SHP77 (cell line): ENCODE results near the gene ARFGAP1.
A peak's percentile ranks its signal among the peaks of the same experiment; 100 is the strongest.

Source experiments
- DNase-seq, 2 experiments: peaks; one replicate each; lab custom pipeline; 2025; lab: John Stamatoyannopoulos, UW

Gene ARFGAP1

GRCh38 chr20:63240004-63240403 lies 32.6 kb upstream of the ARFGAP1 start:
- no peak for DNase-seq

GRCh38 chr20:63241272-63241671 lies 31.3 kb upstream of the ARFGAP1 start:
- DNase-seq = peak in 1 of 2 experiments; percentile 57

GRCh38 chr20:63242736-63243135 lies 29.9 kb upstream of the ARFGAP1 start:
- DNase-seq = no peak

GRCh38 chr20:63243604-63244247 lies 28.9 kb upstream of the ARFGAP1 start:
- DNase-seq = peak in 1 of 2 experiments; percentile 23

- no peak for DNase-seq
Observed at GRCh38 chr20:63244468-63244867, 28.1 kb upstream of the ARFGAP1 start.

- peak; percentile 62 to 71 for DNase-seq
Observed at GRCh38 chr20:63246490-63247288, 25.9 kb upstream of the ARFGAP1 start.

GRCh38 chr20:63247671-63248228 lies 24.9 kb upstream of the ARFGAP1 start:
- DNase-seq = no peak

- DNase-seq = no peak
Observed at GRCh38 chr20:63248835-63249591, 23.6 kb upstream of the ARFGAP1 start.

- no peak for DNase-seq
Observed at GRCh38 chr20:63249891-63250290, 22.7 kb upstream of the ARFGAP1 start.

- peak in 1 of 2 experiments; percentile 41 for DNase-seq
Observed at GRCh38 chr20:63251350-63251749, 21.3 kb upstream of the ARFGAP1 start.

- no peak for DNase-seq
Observed at GRCh38 chr20:63252284-63252711, 20.3 kb upstream of the ARFGAP1 start.

- DNase-seq = no peak
Observed at GRCh38 chr20:63253065-63253437, 19.6 kb upstream of the ARFGAP1 start.

GRCh38 chr20:63253438-63254231 lies 19.0 kb upstream of the ARFGAP1 start:
- no peak for DNase-seq

- DNase-seq = no peak
Observed at GRCh38 chr20:63254232-63254605, 18.4 kb upstream of the ARFGAP1 start, which contains the start of gene NKAIN4. TSS of gene NKAIN4 (minus strand) at chr20:63254463. CDS start at chr20:63254450, 13 bp downstream.

- no peak for DNase-seq
Observed at GRCh38 chr20:63254606-63255384, 17.8 kb upstream of the ARFGAP1 start.

- DNase-seq = no peak
Observed at GRCh38 chr20:63255931-63256704, 16.5 kb upstream of the ARFGAP1 start.

- no peak for DNase-seq
Observed at GRCh38 chr20:63256954-63257353, 15.7 kb upstream of the ARFGAP1 start.

GRCh38 chr20:63257629-63258028 lies 15.0 kb upstream of the ARFGAP1 start:
- DNase-seq = no peak

GRCh38 chr20:63258781-63259180 lies 13.8 kb upstream of the ARFGAP1 start:
- no peak for DNase-seq
